Common myeloid progenitor, CD34-positive (primary cell): ENCODE results near the gene HNRNPLL.

Experiments
- CTCF ChIA-PET: fragments of 350-600 bp; sonication (Branson Sonifier 250); formaldehyde crosslinking; loops from one replicate; lab custom pipeline; 2021; ENCODE audit warnings: antibody characterized with exemption; lab: Charles Lee
- POLR2A ChIA-PET: fragments of 350-600 bp; sonication (Branson Sonifier 250); formaldehyde crosslinking; loops from one replicate; lab custom pipeline; 2021; ENCODE audit warnings: antibody characterized with exemption; lab: Charles Lee
- DNase-seq, 3 donors: peaks; one replicate each; pipeline versions ENCODE4 v3.0.0 to v3.0.0-alpha.2; 2013
- H3K27ac ChIP-seq, 2 experiments: 1 replicate in 1 of 2; 2 replicates in 1 of 2; pipeline ENCODE4 v1.7.0; 2013; ENCODE audit warnings: inconsistent platforms in 2 of 2, low read length in 2 of 2, mild to moderate bottlenecking in 2 of 2, low read depth in 1 of 2, moderate library complexity in 1 of 2; ENCODE audit not compliant: severe bottlenecking in 2 of 2, insufficient read depth in 1 of 2, poor library complexity in 1 of 2
- H3K27me3 ChIP-seq, 5 experiments: replicated peaks in 2 of 5; 1 replicate in 3 of 5; 2 replicates in 2 of 5; pipeline versions ENCODE4 v1.6.1 to v1.7.0; 2013; ENCODE audit warnings: low read length in 4 of 5, mild to moderate bottlenecking in 2 of 5, moderate library complexity in 2 of 5, inconsistent platforms in 1 of 5; ENCODE audit not compliant: insufficient read depth in 5 of 5, control insufficient read depth in 4 of 5
- H3K36me3 ChIP-seq, 4 experiments: 1 replicate in 2 of 4; 2 replicates in 2 of 4; pipeline versions ENCODE4 v1.6.1 to v1.7.0; 2013; ENCODE audit warnings: low read length in 3 of 4, control low read depth in 1 of 4, mild to moderate bottlenecking in 1 of 4; ENCODE audit not compliant: control insufficient read depth in 4 of 4, insufficient read depth in 4 of 4
- H3K4me1 ChIP-seq, 4 experiments: 1 replicate in 3 of 4; 2 replicates in 1 of 4; pipeline versions ENCODE4 v1.6.1 to v1.7.1; 2013; ENCODE audit warnings: low read length in 3 of 4, mild to moderate bottlenecking in 3 of 4, control low read depth in 1 of 4, inconsistent platforms in 1 of 4, moderate library complexity in 1 of 4; ENCODE audit not compliant: control insufficient read depth in 4 of 4, insufficient read depth in 4 of 4; ENCODE audit errors: control extremely low read depth in 1 of 4
- H3K4me3 ChIP-seq, 7 experiments: 1 replicate in 4 of 7; 2 replicates in 3 of 7; pipeline versions ENCODE4 v1.5.1 to v1.7.0; 2013; ENCODE audit warnings: mild to moderate bottlenecking in 7 of 7, low read length in 6 of 7, moderate library complexity in 6 of 7, inconsistent platforms in 2 of 7, low read depth in 2 of 7, control low read depth in 1 of 7; ENCODE audit not compliant: insufficient read depth in 4 of 7, control insufficient read depth in 1 of 7; ENCODE audit errors: extremely low read depth in 1 of 7
- H3K9me3 ChIP-seq, 5 experiments: 1 replicate in 4 of 5; 2 replicates in 1 of 5; pipeline versions ENCODE4 v1.6.1 to v1.7.1; 2013; ENCODE audit warnings: low read length in 4 of 5, mild to moderate bottlenecking in 2 of 5, inconsistent platforms in 1 of 5, low read depth in 1 of 5, moderate library complexity in 1 of 5; ENCODE audit not compliant: control insufficient read depth in 4 of 5, insufficient read depth in 2 of 5; ENCODE audit errors: control extremely low read depth in 1 of 5
- WGBS: methylation state at CpG from one replicate; pipeline ENCODE4 v1.1.5; 2013; ENCODE audit not compliant: insufficient coverage; 5-methylcytosine and 5-hydroxymethylcytosine counted together

The HNRNPLL gene

DNA sequence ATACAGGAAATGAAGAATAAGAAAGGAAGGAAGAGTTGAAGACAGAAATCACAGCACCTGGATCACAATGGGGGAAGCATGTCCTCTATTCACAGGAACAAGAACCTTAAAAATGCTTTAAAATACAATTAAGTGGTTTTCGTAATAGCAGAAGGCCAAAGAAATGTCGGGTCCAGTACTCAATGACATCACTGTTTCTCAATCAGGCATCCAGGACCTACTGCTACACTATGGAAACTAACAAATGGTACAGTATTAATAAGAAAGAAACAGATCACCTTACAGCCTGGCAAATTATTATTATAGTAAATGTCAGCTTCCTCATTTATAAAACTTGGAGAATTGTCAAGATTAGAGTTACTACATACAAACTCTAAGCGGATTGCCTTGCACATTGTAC, 15.8 kb downstream of the HNRNPLL start:
- no peak for DNase-seq
- H3K36me3 ChIP-seq: peaks cover 0 to 9% (median 1%) of the 10 kb centered on the region in 4 experiments
- H3K27ac ChIP-seq: no peak overlapping the region
- no CpG with 5 or more reads among the region's 3 CpGs for WGBS
- no peak overlapping the region for H3K4me3 ChIP-seq
- ChIA-PET POLR2A (interaction anchor here (1.0 kb wide), 1 partner anchor 164 kb away, joined by 3 read pairs; no protein-coding TSS in a partner anchor), CTCF (interaction anchor here (0.6 kb wide), 1 partner anchor 145 kb away, joined by 3 read pairs; no protein-coding TSS in a partner anchor)
- no peaks in the 10 kb centered on the region for H3K27me3 ChIP-seq
- no peaks in the 10 kb centered on the region for H3K9me3 ChIP-seq
- no peaks in the 10 kb centered on the region for H3K4me1 ChIP-seq

DNA sequence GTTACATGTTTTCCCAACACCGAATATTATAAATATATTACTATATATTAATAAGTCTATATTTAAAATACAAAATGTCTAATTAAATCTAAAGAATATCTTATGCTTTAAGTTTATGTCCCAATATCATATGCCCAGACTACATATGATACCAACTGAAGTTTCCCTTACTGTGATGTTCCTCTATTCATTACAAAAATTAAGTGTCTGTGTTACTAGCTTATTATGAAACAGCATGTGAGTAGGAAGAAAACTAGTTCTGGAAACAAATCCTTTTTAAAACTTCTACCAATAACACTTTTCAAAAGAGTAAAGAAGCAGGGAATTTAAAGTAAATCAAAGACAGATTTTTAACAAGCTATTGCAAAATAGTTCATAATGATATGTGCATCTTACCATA, 17.8 kb downstream of the HNRNPLL start:
- H3K4me3 ChIP-seq: no peak overlapping the region
- H3K27me3 ChIP-seq: no peaks in the 10 kb centered on the region
- ChIA-PET POLR2A (no interaction called here), CTCF (interaction anchor here (1.1 to 12.7 kb wide), 4 partner anchors 16 to 159 kb away, joined by 3 to 203 read pairs (median 24); partner anchors contain the start of gene HNRNPLL)
- H3K36me3 ChIP-seq: peaks cover 2 to 14% (median 8%) of the 10 kb centered on the region in 4 experiments
- DNase-seq: no peak
- no peaks in the 10 kb centered on the region for H3K9me3 ChIP-seq
- no peaks in the 10 kb centered on the region for H3K4me1 ChIP-seq
- no peak overlapping the region for H3K27ac ChIP-seq
- no CpG with 5 or more reads among the region's 1 CpG for WGBS

DNA sequence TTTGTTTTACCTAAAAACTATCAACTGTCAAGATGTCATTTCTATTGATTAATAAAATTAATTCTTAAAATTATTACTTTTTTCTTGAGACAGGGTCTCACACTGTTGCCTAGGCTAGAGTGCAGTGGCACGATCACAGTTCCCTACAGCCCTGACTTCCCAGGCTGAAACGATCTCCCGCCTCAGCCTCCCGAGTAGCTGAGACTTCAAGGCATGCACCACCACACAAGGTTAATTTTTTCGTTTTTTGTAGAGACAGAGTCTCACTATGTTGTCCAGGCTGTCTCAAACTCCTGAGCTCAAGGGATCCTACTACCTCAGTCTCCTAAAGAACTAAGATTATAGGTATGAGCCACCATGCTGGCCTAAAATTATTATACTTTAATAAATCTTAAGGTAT, 18.7 kb downstream of the HNRNPLL start:
- WGBS: 97% methylated on average over 5 of the region's 5 CpGs
- H3K9me3 ChIP-seq: no peaks in the 10 kb centered on the region
- CTCF ChIA-PET: interaction anchor here (1.0 to 12.7 kb wide), 11 partner anchors 17 to 268 kb away, joined by 3 to 203 read pairs (median 6); partner anchors contain the start of gene HNRNPLL
- no peaks in the 10 kb centered on the region for H3K27me3 ChIP-seq
- no peaks in the 10 kb centered on the region for H3K4me1 ChIP-seq
- no peak for DNase-seq
- H3K4me3 ChIP-seq: no peak overlapping the region
- H3K27ac ChIP-seq: no peak overlapping the region
- H3K36me3 ChIP-seq: peaks cover 2 to 14% (median 8%) of the 10 kb centered on the region in 4 experiments
- POLR2A ChIA-PET: no interaction called here

DNA sequence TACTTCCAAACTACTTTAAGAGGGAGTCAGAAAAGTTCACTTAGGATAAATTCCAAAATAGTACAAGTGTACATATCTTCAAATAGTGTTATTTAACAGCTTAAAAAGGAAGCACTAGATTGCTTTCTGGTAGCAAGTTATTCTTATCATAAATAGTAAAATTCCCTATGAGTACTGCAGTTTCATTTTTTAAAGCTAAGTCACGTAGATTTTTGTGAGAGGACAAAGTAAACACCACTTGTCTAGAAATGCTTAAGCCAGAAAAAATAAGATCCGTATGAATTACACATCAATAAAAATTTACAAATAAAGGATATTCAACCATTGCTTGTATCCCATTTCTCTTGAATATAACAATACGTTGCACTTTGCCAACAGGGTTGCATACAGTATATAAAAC, 19.2 kb downstream of the HNRNPLL start:
- Histone ChIP-seq H3K4me3 (no peak overlapping the region), H3K27ac (no peak overlapping the region), H3K4me1 (peaks cover 0 to 3% (median 0%) of the 10 kb centered on the region in 4 experiments), H3K9me3 (no peaks in the 10 kb centered on the region), H3K36me3 (peaks cover 2 to 14% (median 8%) of the 10 kb centered on the region in 4 experiments), H3K27me3 (no peaks in the 10 kb centered on the region)
- no CpG with 5 or more reads among the region's 3 CpGs for WGBS
- ChIA-PET CTCF (interaction anchor here (1.0 to 12.7 kb wide), 10 partner anchors 18 to 268 kb away, joined by 3 to 203 read pairs (median 10); partner anchors contain the start of gene HNRNPLL), POLR2A (no interaction called here)
- no peak for DNase-seq

DNA sequence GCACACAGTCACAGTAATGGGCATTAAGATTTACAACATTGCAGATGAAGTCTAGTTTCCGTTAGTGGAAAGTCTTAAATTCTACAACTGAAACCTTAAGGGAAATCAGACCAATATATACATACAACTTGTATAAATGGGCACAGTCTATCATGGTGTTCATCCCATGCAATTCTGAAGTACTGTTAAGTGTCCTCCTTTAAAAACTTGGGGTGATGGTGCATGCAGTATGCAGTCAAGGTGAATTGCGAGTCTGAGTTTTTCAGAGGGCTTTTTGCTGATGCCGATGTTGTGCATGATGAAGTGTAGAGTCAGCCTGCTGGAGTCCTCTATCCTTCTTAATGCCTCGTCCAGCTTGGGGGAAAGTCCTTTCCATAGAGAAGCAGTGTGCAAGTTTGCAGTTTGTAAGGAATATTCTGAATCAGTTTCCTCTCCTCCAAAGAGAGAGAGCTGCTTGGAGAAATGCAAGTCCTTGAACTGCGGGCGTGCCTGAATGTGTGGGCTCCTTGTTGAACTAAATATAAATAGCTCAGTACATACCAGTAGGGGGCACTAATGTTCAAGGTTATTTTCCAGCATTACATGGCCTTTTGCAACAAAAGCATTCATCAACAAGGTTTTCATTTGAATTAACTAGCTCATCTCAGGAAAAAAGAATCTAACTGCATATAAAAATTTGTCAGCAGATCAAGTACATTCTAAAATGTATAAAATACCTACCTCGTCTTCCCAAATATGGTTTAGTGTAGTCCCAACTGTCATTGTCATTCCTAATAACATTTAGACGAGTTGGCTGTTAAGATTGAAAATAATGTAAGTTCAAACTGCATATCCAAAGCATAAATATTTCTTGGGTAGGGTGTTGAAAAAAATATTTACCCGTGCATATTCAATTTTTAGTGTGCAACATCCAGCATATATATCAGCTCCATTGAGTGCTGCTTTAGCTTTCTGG, 21.3 kb downstream of the HNRNPLL start:
- 83% methylated on average over 2 of the region's 9 CpGs for WGBS
- Histone ChIP-seq H3K4me1 (peaks cover 0 to 3% (median 0%) of the 10 kb centered on the region in 4 experiments), H3K4me3 (no peak overlapping the region), H3K27ac (no peak overlapping the region), H3K27me3 (no peaks in the 10 kb centered on the region), H3K9me3 (no peaks in the 10 kb centered on the region), H3K36me3 (peaks cover 2 to 13% (median 5%) of the 10 kb centered on the region in 4 experiments)
- ChIA-PET POLR2A (interaction anchor here (0.7 to 1.0 kb wide), 3 partner anchors 166 to 1585 kb away, joined by 3 to 6 read pairs (median 4); partner anchors contain the start of gene SRSF7), CTCF (interaction anchor here (0.6 to 12.7 kb wide), 30 partner anchors 8 to 266 kb away, joined by 3 to 203 read pairs (median 4); partner anchors contain the start of genes HNRNPLL and SRSF7)
- DNase-seq: peak; percentile 79 to 91 (median 85)

DNA sequence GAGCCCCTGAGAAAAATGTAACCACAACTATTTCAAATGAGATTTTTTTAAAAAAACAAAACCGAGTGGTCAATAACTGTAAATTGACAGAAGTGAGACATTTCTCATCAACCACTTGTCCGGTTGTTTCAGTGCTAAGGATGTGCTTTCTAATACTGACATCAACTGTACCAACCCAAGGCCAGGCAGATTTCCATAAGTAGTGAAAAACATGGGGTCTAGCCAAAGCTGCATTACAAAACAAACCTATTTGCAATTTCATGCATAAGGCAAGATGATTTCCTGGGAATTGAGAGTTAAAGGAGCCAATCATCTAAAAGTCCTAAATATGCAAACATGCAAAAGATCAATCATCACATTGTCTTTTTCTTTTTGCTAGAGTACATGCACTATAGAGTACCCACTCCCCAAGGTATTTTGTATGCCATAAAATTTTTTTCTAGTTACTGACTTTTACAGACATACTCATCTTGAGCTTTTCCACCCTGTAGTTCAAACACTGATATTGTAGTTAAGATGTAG, 22.6 kb downstream of the HNRNPLL start:
- Histone ChIP-seq H3K36me3 (peaks cover 0 to 15% (median 4%) of the 10 kb centered on the region in 4 experiments), H3K4me3 (no peak overlapping the region), H3K4me1 (peaks cover 0 to 3% (median 0%) of the 10 kb centered on the region in 4 experiments), H3K27ac (no peak overlapping the region), H3K9me3 (no peaks in the 10 kb centered on the region), H3K27me3 (no peaks in the 10 kb centered on the region)
- POLR2A ChIA-PET: no interaction called here
- DNase-seq: no peak
- 100% methylated on average over 1 of the region's 2 CpGs for WGBS
- CTCF ChIA-PET: interaction anchor here (0.9 to 12.7 kb wide), 9 partner anchors 15 to 162 kb away, joined by 3 to 203 read pairs (median 7); no protein-coding TSS in a partner anchor
